HEK293T (cell line): ENCODE measurements around the gene TESK2.

ENCODE experiments used
- CTCF ChIA-PET: fragments of 350-600 bp; formaldehyde crosslinking; extraction: SDS; loops from one replicate; lab custom pipeline; 2021; ENCODE audit warnings: antibody characterized with exemption, inconsistent platforms; lab: Yijun Ruan, JAX
- POLR2A ChIA-PET: fragments of 350-600 bp; formaldehyde crosslinking; extraction: SDS; loops from one replicate; lab custom pipeline; 2020; ENCODE audit warnings: antibody characterized with exemption, inconsistent platforms; lab: Yijun Ruan, JAX
- DNase-seq: peaks from one replicate; pipeline ENCODE4 v3.0.0; 2012; ENCODE audit warnings: mixed read lengths; ENCODE audit errors: extremely low spot score
- ARNT ChIP-seq: fragments of 450-650 bp; IDR thresholded peaks from 2 replicates; pipeline ENCODE4 v1.6.1; 2017; ENCODE audit warnings: mild to moderate bottlenecking
- BHLHE40 ChIP-seq: fragments of 450-650 bp; IDR thresholded peaks from 2 replicates; pipeline ENCODE4 v1.6.1; 2016; ENCODE audit warnings: mild to moderate bottlenecking, moderate library complexity, borderline replicate concordance
- CTBP1 ChIP-seq: fragments of 450-650 bp; IDR thresholded peaks from 2 replicates; pipeline ENCODE4 v1.6.1; 2016; ENCODE audit warnings: borderline replicate concordance
- ELF4 ChIP-seq: fragments of 450-650 bp; IDR thresholded peaks from 2 replicates; pipeline ENCODE4 v1.6.1; 2017; ENCODE audit warnings: antibody characterized with exemption
- FOXA1 ChIP-seq: fragments of 450-650 bp; IDR thresholded peaks from 2 replicates; pipeline ENCODE4 v1.6.1; 2016; ENCODE audit warnings: mild to moderate bottlenecking
- FOXK2 ChIP-seq: fragments of 450-650 bp; IDR thresholded peaks from 2 replicates; pipeline ENCODE4 v1.6.1; 2016; ENCODE audit warnings: mild to moderate bottlenecking
- FOXM1 ChIP-seq: fragments of 450-650 bp; IDR thresholded peaks from 2 replicates; pipeline ENCODE4 v1.6.1; 2017; ENCODE audit warnings: mild to moderate bottlenecking, borderline replicate concordance
- HDGF ChIP-seq: fragments of 450-650 bp; IDR thresholded peaks from 2 replicates; pipeline ENCODE4 v1.6.1; 2017; ENCODE audit warnings: antibody characterized with exemption, borderline replicate concordance
- L3MBTL2 ChIP-seq: fragments of 450-650 bp; conservative IDR thresholded peaks from 2 replicates; pipeline ENCODE4 v1.6.1; 2016; ENCODE audit warnings: mild to moderate bottlenecking
- LEF1 ChIP-seq: fragments of 450-650 bp; IDR thresholded peaks from 2 replicates; pipeline ENCODE4 v1.6.1; 2017; ENCODE audit warnings: mild to moderate bottlenecking, borderline replicate concordance
- NFRKB ChIP-seq: fragments of 450-650 bp; IDR thresholded peaks from 2 replicates; pipeline ENCODE4 v1.6.1; 2016; ENCODE audit warnings: mild to moderate bottlenecking, moderate library complexity
- SP1 ChIP-seq: fragments of 450-650 bp; IDR thresholded peaks from 2 replicates; pipeline ENCODE4 v1.6.1; 2017
- SUZ12 ChIP-seq: fragments of 450-650 bp; IDR thresholded peaks from 2 replicates; pipeline ENCODE4 v1.6.1; 2016; ENCODE audit warnings: mild to moderate bottlenecking
- TARDBP ChIP-seq: fragments of 450-650 bp; IDR thresholded peaks from 2 replicates; pipeline ENCODE4 v1.6.1; 2016
- ZNF384 ChIP-seq: fragments of 450-650 bp; IDR thresholded peaks from 2 replicates; pipeline ENCODE4 v1.6.1; 2016
- TF ChIP-seq, protein P1 (sequence below): fragments of 450-650 bp; IDR thresholded peaks from 2 replicates; pipeline ENCODE4 v1.6.1; 2016

The TESK2 gene

DNA sequence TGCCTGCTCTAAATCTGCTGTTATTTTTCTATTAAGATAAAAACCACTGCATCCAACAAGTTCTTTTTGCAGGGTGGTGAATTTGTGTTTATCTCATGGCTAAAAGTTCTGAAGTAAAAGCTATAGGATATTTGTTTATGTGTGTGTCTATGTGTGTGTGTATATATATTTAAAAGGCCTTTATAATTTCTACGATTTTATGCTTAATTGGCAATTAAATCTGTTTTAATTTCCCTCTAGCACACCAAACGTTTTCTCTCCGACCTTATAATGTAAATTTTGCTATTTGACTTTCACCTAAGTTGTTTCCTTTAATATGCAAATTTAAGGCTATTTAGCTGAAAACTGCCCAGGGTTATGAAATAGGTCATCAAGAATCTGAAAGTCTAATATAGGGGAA lies 184.1 kb downstream of the TESK2 start:
- no peak for TF ChIP-seq ELF4
- TF ChIP-seq TARDBP: no peak
- no peak for TF ChIP-seq ZNF384
- TF ChIP-seq LEF1: no peak
- no peak for TF ChIP-seq L3MBTL2
- no peak for TF ChIP-seq CTBP1
- no peak for TF ChIP-seq NFRKB
- CTCF ChIA-PET: interaction anchor here (0.6 to 1.5 kb wide), 2 partner anchors 292 to 371 kb away, joined by 3 to 4 read pairs; no protein-coding TSS in a partner anchor
- POLR2A ChIA-PET: interaction anchor here (6.4 kb wide), 1 partner anchor 32 kb away, joined by 90 read pairs; the partner anchor contains the start of genes MUTYH and TOE1
- no peak for DNase-seq

DNA sequence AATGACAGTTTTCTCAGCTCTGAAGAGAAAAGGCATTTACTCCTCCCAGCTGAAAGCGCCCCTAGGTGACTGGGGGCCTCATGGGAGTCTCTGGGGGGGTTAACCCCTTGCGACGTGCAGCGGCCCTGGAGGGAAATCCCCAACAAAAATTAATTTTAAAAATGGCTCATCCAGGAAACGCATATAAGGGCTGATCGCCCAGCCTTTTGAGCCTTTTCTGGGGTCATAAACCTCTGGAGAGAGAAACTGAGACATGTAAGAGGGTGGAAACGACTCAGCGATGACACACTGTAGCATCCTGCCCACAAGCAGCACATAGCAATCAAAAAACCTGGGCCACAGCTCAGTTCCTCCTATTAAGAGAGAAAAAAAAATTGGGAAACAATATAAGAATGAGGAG lies 184.6 kb downstream of the TESK2 start:
- ChIA-PET POLR2A (interaction anchor here (0.5 to 6.4 kb wide), 2 partner anchors 33 to 294 kb away, joined by 3 to 90 read pairs; partner anchors contain the start of genes MUTYH and TOE1), CTCF (interaction anchor here (0.6 to 1.5 kb wide), 2 partner anchors 292 to 370 kb away, joined by 3 to 4 read pairs; no protein-coding TSS in a partner anchor)
- DNase-seq: no peak
- TF ChIP-seq ELF4: no peak
- TF ChIP-seq L3MBTL2: no peak
- TF ChIP-seq BHLHE40: no peak
- no peak for TF ChIP-seq FOXM1
- TF ChIP-seq SP1: no peak
- TF ChIP-seq NFRKB: no peak
- TF ChIP-seq HDGF: no peak
- no peak for TF ChIP-seq ZNF384
- no peak for TF ChIP-seq TARDBP
- TF ChIP-seq, protein P1, sequence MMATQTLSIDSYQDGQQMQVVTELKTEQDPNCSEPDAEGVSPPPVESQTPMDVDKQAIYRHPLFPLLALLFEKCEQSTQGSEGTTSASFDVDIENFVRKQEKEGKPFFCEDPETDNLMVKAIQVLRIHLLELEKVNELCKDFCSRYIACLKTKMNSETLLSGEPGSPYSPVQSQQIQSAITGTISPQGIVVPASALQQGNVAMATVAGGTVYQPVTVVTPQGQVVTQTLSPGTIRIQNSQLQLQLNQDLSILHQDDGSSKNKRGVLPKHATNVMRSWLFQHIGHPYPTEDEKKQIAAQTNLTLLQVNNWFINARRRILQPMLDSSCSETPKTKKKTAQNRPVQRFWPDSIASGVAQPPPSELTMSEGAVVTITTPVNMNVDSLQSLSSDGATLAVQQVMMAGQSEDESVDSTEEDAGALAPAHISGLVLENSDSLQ: no peak
- no peak for TF ChIP-seq LEF1
- no peak for TF ChIP-seq ARNT
- TF ChIP-seq SUZ12: no peak
- TF ChIP-seq FOXK2: no peak
- no peak for TF ChIP-seq FOXA1
- no peak for TF ChIP-seq CTBP1

DNA sequence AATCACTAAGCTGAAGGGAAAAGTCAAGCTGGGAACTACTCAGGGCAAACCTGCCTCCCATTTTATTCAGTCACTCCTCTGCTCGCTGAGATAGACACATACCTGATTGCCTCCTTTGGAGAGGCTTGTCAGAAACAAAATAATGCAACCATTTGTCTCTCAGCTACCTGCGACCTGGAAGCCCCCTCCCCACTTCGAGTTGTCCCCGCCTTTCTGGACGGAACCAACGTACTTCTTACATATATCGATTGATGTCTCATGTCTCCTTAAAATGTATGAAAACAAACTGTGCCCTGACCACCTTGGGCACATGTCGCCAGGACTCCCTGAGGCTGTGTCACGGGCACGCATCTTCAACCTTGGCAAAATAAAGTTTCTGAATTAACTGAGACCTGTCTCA lies 185.7 kb downstream of the TESK2 start:
- ChIA-PET POLR2A (interaction anchor here (0.8 to 6.4 kb wide), 9 partner anchors 13 to 293 kb away, joined by 3 to 90 read pairs (median 4); partner anchors contain the start of genes MUTYH, NASP, PRDX1 and TOE1), CTCF (no interaction called here)
- TF ChIP-seq, protein P1: no peak
- no peak for TF ChIP-seq ELF4
- DNase-seq: no peak

DNA sequence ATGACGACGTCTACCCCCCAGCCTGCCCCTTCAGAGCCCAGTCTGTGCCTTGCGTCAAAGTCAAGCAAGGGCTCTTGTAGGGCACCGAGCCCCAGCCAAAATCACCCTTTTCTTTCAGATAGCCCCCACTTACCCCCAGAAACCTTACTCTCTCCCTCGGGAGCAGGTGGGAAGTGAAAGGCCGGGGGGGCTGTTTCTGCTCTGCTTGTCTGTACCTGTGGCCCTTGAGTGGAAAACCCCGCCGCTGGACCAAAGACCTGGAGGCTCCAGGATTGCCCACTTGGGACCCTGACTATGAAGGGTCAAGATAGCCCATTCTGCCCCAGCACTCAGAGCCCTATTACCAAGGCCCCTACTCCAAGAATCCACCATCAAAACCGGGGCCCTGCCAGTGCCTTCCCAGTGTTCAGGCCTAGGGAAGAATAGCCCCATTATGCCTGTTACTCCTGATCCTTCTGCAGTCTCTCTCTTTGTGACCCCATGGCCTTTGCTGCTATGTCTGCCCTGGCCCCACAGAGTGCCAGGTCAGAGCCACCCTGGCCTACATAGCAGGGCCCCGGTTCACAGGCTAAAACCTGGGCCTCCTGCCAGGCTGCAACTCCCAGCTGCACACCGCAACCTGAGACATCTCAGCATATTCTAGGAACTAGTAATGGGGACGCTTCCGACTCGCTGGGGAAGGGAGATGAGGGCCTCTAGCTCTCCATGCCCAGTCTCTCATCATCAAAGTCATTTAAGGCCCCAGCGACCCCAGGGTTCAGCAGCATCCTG lies 186.5 kb downstream of the TESK2 start:
- POLR2A ChIA-PET: interaction anchor here (0.8 to 6.9 kb wide), 15 partner anchors 14 to 583 kb away, joined by 3 to 154 read pairs (median 4); partner anchors contain the start of genes HECTD3, MUTYH, NASP and PRDX1
- no peak for DNase-seq
- no peak for TF ChIP-seq HDGF
- TF ChIP-seq SUZ12: no peak

DNA sequence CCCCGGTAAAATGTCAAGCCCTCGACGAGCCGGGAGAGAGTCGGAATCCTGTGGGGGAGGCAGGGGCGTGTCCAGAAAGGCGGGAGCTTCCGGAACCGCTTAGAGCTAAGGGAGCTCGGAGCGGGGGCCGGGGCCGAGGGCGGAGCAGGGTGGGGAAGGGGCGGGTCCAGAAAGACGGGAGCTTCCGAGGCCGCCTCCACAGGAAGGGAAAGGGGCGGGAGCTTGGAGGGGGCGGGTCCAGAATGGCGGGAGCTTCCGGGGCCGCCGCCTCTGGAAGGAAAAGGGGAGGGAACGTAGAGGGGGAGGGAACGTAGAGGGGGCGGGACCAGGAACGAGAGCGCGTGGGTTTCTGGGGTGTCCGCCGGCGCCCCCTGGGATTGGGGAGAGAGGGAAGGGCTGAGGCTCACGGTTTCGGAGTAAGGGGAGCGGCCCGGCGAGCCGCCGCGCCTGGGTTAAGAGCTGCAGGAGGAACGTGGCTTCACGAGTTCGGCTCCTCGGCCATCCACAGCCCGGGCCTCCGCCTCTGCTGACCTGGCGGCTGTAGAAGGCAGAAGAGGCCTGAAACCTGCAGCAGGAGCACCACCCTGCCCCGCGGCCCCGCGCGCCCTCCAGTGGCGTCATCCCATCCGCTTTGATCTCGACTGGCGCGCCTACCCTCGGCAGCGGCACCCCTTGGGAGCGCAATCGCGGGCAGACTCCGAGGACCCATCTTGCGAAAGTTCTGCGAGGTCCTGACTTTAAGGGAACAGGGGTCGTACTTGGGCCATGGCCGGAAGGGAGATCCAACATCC lies 187.2 kb downstream of the TESK2 start:
- ChIA-PET POLR2A (interaction anchor here (0.5 to 6.9 kb wide), 47 partner anchors 9 to 582 kb away, joined by 3 to 154 read pairs (median 4); partner anchors contain the start of genes BEST4, CCDC163, EIF2B3 and HECTD3), CTCF (interaction anchor here (0.5 to 7.9 kb wide), 7 partner anchors 35 to 472 kb away, joined by 3 to 139 read pairs (median 3); partner anchors contain the start of genes HECTD3 and UROD)
- TF ChIP-seq FOXM1: no peak
- TF ChIP-seq LEF1: peak; percentile 98
- TF ChIP-seq FOXK2: no peak
- no peak for TF ChIP-seq FOXA1
- TF ChIP-seq, protein P1: no peak
- TF ChIP-seq SP1: peak; percentile 45; the same call in 1 of the 2 replicates
- no peak for TF ChIP-seq TARDBP
- no peak for TF ChIP-seq HDGF
- no peak for TF ChIP-seq SUZ12
- TF ChIP-seq L3MBTL2: peak; percentile 39
- no peak for TF ChIP-seq ARNT
- peak; percentile 37; the same call in 1 of the 2 replicates for TF ChIP-seq CTBP1
- TF ChIP-seq NFRKB: no peak
- TF ChIP-seq ZNF384: no peak
- TF ChIP-seq BHLHE40: no peak
- no peak for TF ChIP-seq ELF4
- peak; percentile 97 for DNase-seq

More for the DNA sequence above, 186.5 kb downstream of the TESK2 start:
- CTCF ChIA-PET: interaction anchor here (1.2 to 7.9 kb wide), 2 partner anchors 35 to 289 kb away, joined by 3 to 139 read pairs; partner anchors contain the start of genes HECTD3 and UROD
